Measurements from ENCODE around the gene CCDC178. TPM values are rescaled to one million over a fixed set of nuclear protein-coding genes. Genes with fewer than 3 reads are reported as not detected.

The CCDC178 gene
- total and polyA plus RNA-seq, 2 of the 4 experiments (the other 2 are of a cell fraction), result not detected

- ChIA-PET POLR2A (ENCODE audit: unreplicated experiment) (no interaction called here), CTCF (no interaction called here)
- intact Hi-C loops (cut with micrococcal nuclease) (loop anchor here (10.0 kb wide), 1 partner anchor 65 kb away; no protein-coding TSS in a partner anchor), dilution Hi-C loops (cut with HindIII; ENCODE audit: low sequenced_read_pairs, unreplicated experiment) (no loop called here), in situ Hi-C loops (cut with MboI; ENCODE audit: low sequenced_read_pairs) (no loop called here)
- Histone ChIP-seq H2AFZ (replicated peaks; ENCODE audit: low read length, poor library complexity) (no peak overlapping the region), H3K56ac (ENCODE audit: extremely low read depth, insufficient read depth, low read length) (no peak overlapping the region), H2BK20ac (ENCODE audit: low read depth, low read length) (no peak overlapping the region), H3K4me3 (ENCODE audit: insufficient read depth, low read depth, low read length) (no peak overlapping the region), H4K5ac (ENCODE audit: low read depth, low read length) (no peak overlapping the region), H2AK5ac (ENCODE audit: low read depth, low read length) (no peak overlapping the region), H3K23ac (ENCODE audit: low read depth, low read length) (no peak overlapping the region), H3K27ac (ENCODE audit: insufficient read depth, low read length) (no peak overlapping the region), H3K9ac (ENCODE audit: low read depth, low read length) (no peak overlapping the region), H4K20me1 (ENCODE audit: insufficient read depth, low read length) (no peaks in the 10 kb centered on the region), H3K14ac (replicated peaks; ENCODE audit: low read depth, low read length) (no peak overlapping the region), H3K27me3 (ENCODE audit: control insufficient read depth, insufficient read depth, low read length) (no peaks in the 10 kb centered on the region), H2AK9ac (replicated peaks; ENCODE audit: low read depth, low read length, poor library complexity) (no peak overlapping the region), H3K18ac (ENCODE audit: low read depth, low read length) (no peak overlapping the region), H4K8ac (ENCODE audit: low read depth in 2 of 2, low read length in 2 of 2) (no peak overlapping the region), H3K79me1 (ENCODE audit: low read depth in 1 of 2, low read length in 2 of 2) (no peaks in the 10 kb centered on the region), H2BK5ac (ENCODE audit: low read depth, low read length, poor library complexity, severe bottlenecking) (no peak overlapping the region), H2BK120ac (ENCODE audit: low read depth, low read length) (no peak overlapping the region), H3K36me3 (ENCODE audit: control insufficient read depth, insufficient read depth, low read length) (no peaks in the 10 kb centered on the region), H4K91ac (ENCODE audit: insufficient read depth, low read depth, low read length) (no peak overlapping the region), H3K4ac (ENCODE audit: low read depth, low read length) (no peak overlapping the region), H3K4me2 (ENCODE audit: low read depth, low read length) (no peak overlapping the region), H3K4me1 (ENCODE audit: control insufficient read depth, insufficient read depth, low read length) (no peaks in the 10 kb centered on the region), H3K9me3 (ENCODE audit: control insufficient read depth, insufficient read depth, low read length) (no peaks in the 10 kb centered on the region), H2BK15ac (ENCODE audit: low read depth, low read length) (no peak overlapping the region), H3K9me1 (ENCODE audit: insufficient read depth, low read length) (no peaks in the 10 kb centered on the region)
- TF ChIP-seq MAZ (IDR thresholded peaks at IDR 0.05; ENCODE audit: borderline replicate concordance, low read depth, low read length), result no peak
- no peak for TF ChIP-seq SMC3 (IDR thresholded peaks at IDR 0.05; ENCODE audit: low read depth, low read length)
- TF ChIP-seq MAFK (IDR thresholded peaks at IDR 0.05; ENCODE audit: low read depth, low read length), result no peak
- TF ChIP-seq CTCF (conservative IDR thresholded peaks at IDR 0.05; ENCODE audit: low read depth, low read length), result no peak
- TF ChIP-seq BHLHE40 (IDR thresholded peaks at IDR 0.05; ENCODE audit: low read depth, low read length), result no peak
- TF ChIP-seq RCOR1 (IDR thresholded peaks at IDR 0.05; ENCODE audit: insufficient replicate concordance, low read length), result no peak
- no peak for TF ChIP-seq NFE2L2 (IDR thresholded peaks at IDR 0.05; ENCODE audit: low read depth, low read length)
- no peak for TF ChIP-seq USF2 (IDR thresholded peaks at IDR 0.05; ENCODE audit: low read depth, low read length)
- TF ChIP-seq CEBPB (IDR thresholded peaks at IDR 0.05; ENCODE audit: low read depth, low read length), result no peak
- TF ChIP-seq RFX5 (IDR thresholded peaks at IDR 0.05; ENCODE audit: low read depth, low read length), result no peak
- no CpG with 5 or more reads among the region's 3 CpGs for WGBS, 2 experiments (ENCODE audit: extremely low coverage in 2 of 2, insufficient read length in 1 of 2)
- BruUV-seq (replicated peaks), result no TSS peak
- no peak for DNase-seq
- ATAC-seq (ENCODE audit: low read depth), result no peak
These were observed 29.2 kb upstream of the CCDC178 start for GRCh38 chr18:33469699-33470098.
